ENCODE results near the gene MAD1L1. TPM values are rescaled to one million over a fixed set of nuclear protein-coding genes. Genes with fewer than 3 reads are reported as not detected.

Gene MAD1L1
- total RNA-seq, 1 experiment from 2014 or later = 46.7 TPM

DNA sequence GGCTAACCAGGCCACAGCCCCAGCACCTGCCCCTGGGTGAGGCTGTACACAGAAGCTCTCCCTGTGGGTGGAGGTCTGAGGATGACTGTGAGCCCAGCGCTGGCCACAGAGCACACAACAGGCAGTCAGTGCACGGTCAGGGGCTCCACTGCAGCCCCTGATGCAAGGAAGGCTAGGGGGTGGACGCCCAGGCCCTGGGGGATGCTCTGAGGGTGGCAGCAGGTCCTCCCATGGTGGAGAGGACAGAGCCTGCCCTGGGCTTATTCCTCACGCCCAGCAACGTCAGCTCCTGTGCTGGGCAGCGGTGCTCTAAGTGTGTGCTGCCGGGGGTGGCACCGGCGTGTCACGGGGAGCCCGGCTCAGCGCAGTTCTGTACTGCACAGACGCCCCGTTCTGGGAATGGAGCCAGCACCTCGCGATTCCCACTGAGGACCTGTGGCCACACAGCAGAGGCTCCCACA lies 223.2 kb downstream of the MAD1L1 start:
- Histone ChIP-seq H3K4me1 (ENCODE audit: insufficient read depth, low read length, poor library complexity, severe bottlenecking) (peaks cover 8% of the 10 kb centered on the region), H3K27ac (ENCODE audit: low read depth, low read length, poor library complexity, severe bottlenecking) (no peak overlapping the region), H3K36me3 (ENCODE audit: insufficient read depth, low read length, poor library complexity, severe bottlenecking) (no peaks in the 10 kb centered on the region), H3K9me3 (ENCODE audit: low read depth, low read length, poor library complexity, severe bottlenecking) (no peaks in the 10 kb centered on the region), H3K4me3 (ENCODE audit: low read depth, low read length, poor library complexity, severe bottlenecking) (no peak overlapping the region), H3K27me3 (replicated peaks; ENCODE audit: insufficient read depth, low read depth, low read length, poor library complexity) (no peaks in the 10 kb centered on the region)
- CTCF ChIA-PET = no interaction called here
- TF ChIP-seq EZH2 (IDR thresholded peaks at IDR 0.05; ENCODE audit: borderline replicate concordance, low read depth, low read length, poor library complexity, severe bottlenecking) (no peak), CTCF (conservative IDR thresholded peaks at IDR 0.05; ENCODE audit: low read depth, low read length) (no peak)
- intact Hi-C loops (cut with micrococcal nuclease; ENCODE audit: unreplicated experiment) = no loop called here
- POLR2A ChIA-PET (ENCODE audit: low non-redundant PET) = no interaction called here
- no peak for DNase-seq (ENCODE audit: low spot score)
- BruUV-seq (replicated peaks) = no TSS peak

- BruUV-seq (replicated peaks) = no TSS peak
- POLR2A ChIA-PET (ENCODE audit: low non-redundant PET) = no interaction called here
- no peak for DNase-seq (ENCODE audit: low spot score)
Observed at GRCh38 chr7:2008936-2009540, 223.7 kb downstream of the MAD1L1 start.

DNA sequence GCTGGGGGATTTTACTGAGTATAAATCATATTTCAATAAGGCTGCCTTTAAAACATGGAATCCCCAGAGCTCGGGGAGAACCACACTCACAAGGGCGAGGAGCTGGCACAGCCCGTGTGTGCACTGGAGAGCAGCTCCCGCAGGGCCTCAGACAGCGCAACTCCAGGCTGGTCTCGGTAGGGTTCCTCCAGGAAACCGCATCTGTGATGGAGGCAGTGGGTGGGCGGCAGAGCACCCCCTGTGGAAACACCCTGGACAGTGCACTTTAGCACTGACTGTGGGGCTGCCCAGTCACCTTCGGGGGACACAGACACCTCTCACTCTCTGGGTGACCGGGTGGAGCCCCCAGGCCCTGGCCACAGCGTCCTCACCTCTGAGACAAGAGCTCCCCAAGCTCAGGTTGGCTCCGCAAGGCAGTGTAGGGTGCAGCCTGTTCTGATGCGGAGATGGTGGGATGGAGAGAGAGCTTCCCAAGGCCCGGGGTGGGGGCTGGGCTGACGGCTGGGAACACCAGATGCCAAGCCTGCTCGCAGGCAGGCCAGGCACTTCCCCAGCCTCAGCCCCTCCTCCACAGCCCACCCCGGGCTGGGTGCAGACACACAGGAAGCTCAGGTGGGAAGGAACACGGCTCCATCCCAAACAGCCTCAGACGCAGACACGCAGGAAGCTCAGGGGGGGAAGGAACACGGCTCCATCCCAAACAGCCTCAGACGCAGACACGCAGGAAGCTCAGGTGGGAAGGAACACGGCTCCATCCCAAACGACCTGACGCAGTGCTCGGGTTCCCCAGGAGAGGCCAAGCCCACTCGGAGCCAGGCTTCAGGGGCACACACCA lies 224.4 kb downstream of the MAD1L1 start:
- intact Hi-C loops (cut with micrococcal nuclease; ENCODE audit: unreplicated experiment) = no loop called here
- no TSS peak for BruUV-seq (replicated peaks)
- Histone ChIP-seq H3K4me1 (ENCODE audit: insufficient read depth, low read length, poor library complexity, severe bottlenecking) (peaks cover 8% of the 10 kb centered on the region), H3K4me3 (ENCODE audit: low read depth, low read length, poor library complexity, severe bottlenecking) (no peak overlapping the region), H3K27me3 (replicated peaks; ENCODE audit: insufficient read depth, low read depth, low read length, poor library complexity) (no peaks in the 10 kb centered on the region), H3K27ac (ENCODE audit: low read depth, low read length, poor library complexity, severe bottlenecking) (no peak overlapping the region), H3K36me3 (ENCODE audit: insufficient read depth, low read length, poor library complexity, severe bottlenecking) (no peaks in the 10 kb centered on the region), H3K9me3 (ENCODE audit: low read depth, low read length, poor library complexity, severe bottlenecking) (no peaks in the 10 kb centered on the region)
- TF ChIP-seq EZH2 (IDR thresholded peaks at IDR 0.05; ENCODE audit: borderline replicate concordance, low read depth, low read length, poor library complexity, severe bottlenecking) (no peak), CTCF (conservative IDR thresholded peaks at IDR 0.05; ENCODE audit: low read depth, low read length) (no peak)
- ChIA-PET CTCF (interaction anchor here (0.6 kb wide), 1 partner anchor 66 kb away, joined by 3 read pairs; no protein-coding TSS in a partner anchor), POLR2A (ENCODE audit: low non-redundant PET) (no interaction called here)
- no peak for DNase-seq (ENCODE audit: low spot score)

More at GRCh38 chr7:2008936-2009540, 223.7 kb downstream of the MAD1L1 start:
- Histone ChIP-seq H3K4me3 (ENCODE audit: low read depth, low read length, poor library complexity, severe bottlenecking) (no peak overlapping the region), H3K9me3 (ENCODE audit: low read depth, low read length, poor library complexity, severe bottlenecking) (no peaks in the 10 kb centered on the region), H3K27ac (ENCODE audit: low read depth, low read length, poor library complexity, severe bottlenecking) (no peak overlapping the region), H3K36me3 (ENCODE audit: insufficient read depth, low read length, poor library complexity, severe bottlenecking) (no peaks in the 10 kb centered on the region), H3K4me1 (ENCODE audit: insufficient read depth, low read length, poor library complexity, severe bottlenecking) (peaks cover 8% of the 10 kb centered on the region), H3K27me3 (replicated peaks; ENCODE audit: insufficient read depth, low read depth, low read length, poor library complexity) (no peaks in the 10 kb centered on the region)
- no peak for TF ChIP-seq EZH2 (IDR thresholded peaks at IDR 0.05; ENCODE audit: borderline replicate concordance, low read depth, low read length, poor library complexity, severe bottlenecking)
- TF ChIP-seq CTCF (conservative IDR thresholded peaks at IDR 0.05; ENCODE audit: low read depth, low read length) = no peak
- CTCF ChIA-PET = no interaction called here
- intact Hi-C loops (cut with micrococcal nuclease; ENCODE audit: unreplicated experiment) = no loop called here
